HL-60 (cell line): ENCODE results near the gene UCP3.

ENCODE experiments used
- DNase-seq, 2 experiments: peaks; one replicate each; pipeline ENCODE4 v3.0.0-alpha.2; 2010 to 2020; ENCODE audit warnings: low read depth in 1 of 2, low spot score in 1 of 2
- H3K27ac ChIP-seq: fragments of 250-450 bp; sonication (Bioruptor Pico); replicated peaks from 2 replicates; pipeline ENCODE4 v1.5.1; 2020; ENCODE audit warnings: mild to moderate bottlenecking, moderate library complexity
- H3K27me3 ChIP-seq: fragments of 250-450 bp; sonication (Bioruptor Pico); 2 replicates; pipeline ENCODE4 v1.5.1; 2021; ENCODE audit warnings: mild to moderate bottlenecking, moderate library complexity; ENCODE audit not compliant: insufficient read depth, poor library complexity, severe bottlenecking
- H3K4me3 ChIP-seq: replicated peaks from 2 replicates; pipeline ENCODE4 v1.5.1; 2011; ENCODE audit warnings: mild to moderate bottlenecking, control low read depth, low read length; ENCODE audit not compliant: insufficient read depth
- CTCF ChIP-seq: IDR thresholded peaks from one replicate; pipeline ENCODE4 v1.5.1; 2011; ENCODE audit warnings: low read length, control low read depth, inconsistent platforms; ENCODE audit not compliant: insufficient read depth
- GABPA ChIP-seq: IDR thresholded peaks from 2 replicates; pipeline ENCODE4 v1.6.1; 2012; ENCODE audit warnings: low read depth
- POLR2AphosphoS5 ChIP-seq: IDR thresholded peaks from 2 replicates; pipeline ENCODE4 v1.6.1; 2012; ENCODE audit warnings: low read depth
- REST ChIP-seq: IDR thresholded peaks from 2 replicates; pipeline ENCODE4 v1.6.1; 2012; ENCODE audit warnings: low read depth; ENCODE audit not compliant: insufficient replicate concordance
- SPI1 ChIP-seq: IDR thresholded peaks from 2 replicates; pipeline ENCODE4 v1.6.1; 2012; ENCODE audit warnings: low read depth, mild to moderate bottlenecking, borderline replicate concordance

The UCP3 gene

GRCh38 chr11:74023276-74023675, 14.4 kb upstream of the UCP3 start:
- DNase-seq: no peak
- TF ChIP-seq CTCF: no peak
- no peak for TF ChIP-seq GABPA
- no peak for TF ChIP-seq SPI1
- H3K27ac ChIP-seq: no peak overlapping the region

GRCh38 chr11:74022546-74022945, 13.7 kb upstream of the UCP3 start:
- no peak overlapping the region for H3K27ac ChIP-seq
- H3K27me3 ChIP-seq: no peaks in the 10 kb centered on the region
- TF ChIP-seq REST: no peak
- DNase-seq: no peak
- no peak overlapping the region for H3K4me3 ChIP-seq

More at GRCh38 chr11:74023276-74023675, 14.4 kb upstream of the UCP3 start:
- no peak overlapping the region for H3K4me3 ChIP-seq
- H3K27me3 ChIP-seq: no peaks in the 10 kb centered on the region

- no peak overlapping the region for H3K27ac ChIP-seq
- TF ChIP-seq SPI1 (no peak), POLR2AphosphoS5 (no peak), CTCF (no peak), GABPA (no peak), REST (no peak)
- DNase-seq: no peak
- no peaks in the 10 kb centered on the region for H3K27me3 ChIP-seq
- no peak overlapping the region for H3K4me3 ChIP-seq
These were observed 13.1 kb upstream of the UCP3 start for GRCh38 chr11:74021998-74022397.

- peak in 1 of 2 experiments; percentile 34 for DNase-seq
- no peaks in the 10 kb centered on the region for H3K27me3 ChIP-seq
- TF ChIP-seq POLR2AphosphoS5 (no peak), REST (no peak), SPI1 (no peak), CTCF (no peak), GABPA (no peak)
- peak overlapping the region; percentile 49; the same call in 1 of the 2 replicates for H3K27ac ChIP-seq
- no peak overlapping the region for H3K4me3 ChIP-seq
These were observed 11.7 kb upstream of the UCP3 start for GRCh38 chr11:74020539-74020938.
